Activated CD4-positive, CD25-positive, alpha-beta regulatory T cell treated with anti-CD3 and anti-CD28 coated beads, Interleukin-2, amount 50 U/mL, for 16 hours (primary cell): ENCODE results near the gene GABRA5.
"Not testable (repeated sequence)": the region's sequence is repeated elsewhere in the genome, so short reads cannot be mapped to it uniquely, and the experiment has no call there.

ENCODE experiments used
- DNase-seq: peaks from one replicate; pipeline ENCODE4 v3.0.0-alpha.2; 2020; ENCODE audit warnings: low read depth, low spot score

GABRA5 gene

DNA sequence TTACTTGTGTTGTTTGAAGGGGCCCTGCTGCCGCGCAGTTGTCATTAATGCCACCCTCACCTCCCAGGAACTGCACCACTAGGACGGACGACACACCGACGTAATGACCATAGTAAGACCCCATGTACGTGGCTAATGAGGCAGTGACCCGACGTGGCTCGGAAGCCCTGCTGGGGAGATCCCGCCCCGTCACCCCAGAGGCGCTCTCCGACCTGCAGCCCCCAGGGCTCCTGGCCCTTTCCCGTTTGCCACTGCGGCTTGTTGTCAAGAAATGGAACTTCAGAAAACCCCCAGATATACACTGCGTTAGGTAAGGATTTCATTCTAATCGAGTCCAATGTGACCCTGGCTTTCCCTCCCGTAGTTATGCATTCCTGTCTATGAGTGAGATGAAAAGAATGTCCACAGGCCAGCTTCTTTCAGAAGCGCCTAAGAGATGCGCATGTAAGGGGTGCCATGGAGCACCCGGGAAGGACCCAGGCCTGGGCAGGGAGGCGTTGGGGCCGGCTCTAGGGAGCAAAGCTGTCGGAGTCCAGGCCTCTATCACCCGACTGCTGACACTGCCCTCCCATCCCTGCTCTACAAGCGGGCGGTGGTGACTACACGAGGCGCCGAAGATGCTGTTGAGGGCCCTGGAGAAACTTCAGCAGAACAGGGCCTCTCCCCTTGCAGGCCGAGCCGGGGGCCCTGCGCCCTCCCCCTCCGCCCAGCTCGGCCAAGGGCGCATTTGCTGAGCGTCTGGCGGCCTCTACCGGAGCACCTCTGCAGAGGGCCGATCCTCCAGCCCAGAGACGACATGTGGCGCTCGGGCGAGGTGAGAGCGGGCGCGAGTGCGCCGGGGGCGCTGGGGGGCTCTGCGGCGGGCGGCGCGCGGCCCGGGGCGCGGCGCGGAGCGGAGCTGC lies at the start of gene GABRA5:
Gene GABRA5, plus strand, starts transcription at position 765 of the 902 bp plus-strand sequence. CDS start 2,187 bp downstream, outside the sequence.
- DNase-seq = no peak

DNA sequence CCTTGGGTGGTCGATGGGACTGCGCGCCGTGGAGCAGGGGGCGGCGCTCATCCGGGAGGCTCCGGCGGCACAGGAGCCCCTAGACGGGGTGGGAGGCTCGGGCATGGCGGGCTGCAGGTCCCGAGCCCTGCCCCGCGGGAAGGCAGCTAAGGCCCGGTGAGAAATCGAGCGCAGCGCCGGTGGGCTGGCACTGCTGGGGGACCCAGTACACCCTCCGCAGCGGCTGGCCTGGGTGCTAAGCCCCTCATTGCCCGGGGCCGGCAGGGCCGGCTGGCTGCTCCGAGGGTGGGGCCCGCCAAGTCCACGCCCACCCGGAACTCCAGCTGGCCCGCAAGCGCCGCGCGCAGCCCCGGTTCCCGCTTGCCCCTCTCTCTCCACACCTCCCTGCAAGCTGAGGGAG lies 35.7 kb upstream of the GABRA5 start:
- not testable (repeated sequence) for DNase-seq

GRCh38 chr15:26831951-26832350 lies 34.9 kb upstream of the GABRA5 start:
- DNase-seq = no peak

- no peak for DNase-seq
Observed at GRCh38 chr15:26838742-26839460, 28.0 kb upstream of the GABRA5 start.

- no peak for DNase-seq
Observed at GRCh38 chr15:26841514-26841913, 25.3 kb upstream of the GABRA5 start.

DNA sequence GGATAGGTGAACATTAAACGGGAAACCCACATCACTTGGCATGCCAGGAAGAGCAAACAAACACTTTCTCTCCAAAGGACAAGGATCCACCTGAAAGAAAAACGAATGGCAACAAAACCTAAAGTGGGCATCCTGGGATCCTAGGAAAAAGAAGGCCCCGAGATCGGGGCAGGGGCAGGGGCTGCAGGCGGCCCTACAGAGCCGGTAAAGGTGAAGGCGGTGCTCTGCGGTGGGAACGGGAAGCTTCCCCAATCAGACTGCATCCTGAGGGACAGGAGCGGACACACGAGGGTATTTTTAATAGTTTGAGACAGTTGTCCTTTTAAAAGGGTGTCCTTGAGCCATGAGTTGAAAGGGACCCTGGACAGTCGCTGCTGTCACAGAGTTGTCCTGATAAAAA lies 24.9 kb upstream of the GABRA5 start:
- DNase-seq = no peak

- DNase-seq = no peak
Observed at GRCh38 chr15:26842391-26842790, 24.5 kb upstream of the GABRA5 start.

GRCh38 chr15:26844901-26845300 lies 22.0 kb upstream of the GABRA5 start:
- no peak for DNase-seq

- DNase-seq = no peak
Observed at GRCh38 chr15:26848498-26848897, 18.4 kb upstream of the GABRA5 start.

GRCh38 chr15:26850161-26850560 lies 16.7 kb upstream of the GABRA5 start:
- no peak for DNase-seq

DNA sequence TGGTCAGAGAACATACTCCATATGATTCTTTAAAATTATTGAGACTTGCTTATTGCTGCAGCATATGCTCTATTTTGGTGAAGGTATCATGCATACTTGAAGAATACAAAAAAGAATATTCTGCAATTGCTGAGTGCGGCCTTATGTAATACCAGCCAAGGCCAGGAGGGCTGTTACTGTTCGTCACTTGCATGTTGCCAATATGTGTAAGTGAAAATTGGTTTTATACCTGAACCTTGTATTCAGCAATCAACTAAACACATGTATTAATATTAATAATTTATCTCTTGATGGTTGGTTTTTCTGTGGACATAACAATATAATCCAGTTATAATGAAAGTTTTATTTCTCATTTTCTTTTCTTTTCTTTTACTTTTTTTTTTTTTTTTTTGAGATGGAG lies 13.9 kb upstream of the GABRA5 start:
- DNase-seq = no peak

DNA sequence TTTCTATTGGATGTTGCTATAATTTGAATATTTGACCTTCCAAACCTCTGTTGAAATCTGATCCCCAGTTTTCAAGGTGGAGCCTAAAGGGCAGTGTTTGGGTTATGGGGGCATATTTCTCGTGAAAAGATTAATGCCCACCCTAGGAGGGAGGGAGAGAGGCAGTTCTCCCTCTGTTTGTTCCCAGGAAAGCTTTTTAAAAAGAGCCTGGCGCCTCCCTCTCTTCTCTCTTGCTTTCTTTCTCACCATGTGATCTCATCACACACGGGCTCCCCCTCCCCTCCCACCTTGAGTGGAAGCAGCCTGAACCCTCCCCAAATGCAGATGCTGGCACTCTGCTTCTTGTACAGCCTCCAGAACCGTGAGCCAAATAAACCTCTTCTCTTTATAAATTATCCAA lies 12.4 kb upstream of the GABRA5 start:
- no peak for DNase-seq

DNA sequence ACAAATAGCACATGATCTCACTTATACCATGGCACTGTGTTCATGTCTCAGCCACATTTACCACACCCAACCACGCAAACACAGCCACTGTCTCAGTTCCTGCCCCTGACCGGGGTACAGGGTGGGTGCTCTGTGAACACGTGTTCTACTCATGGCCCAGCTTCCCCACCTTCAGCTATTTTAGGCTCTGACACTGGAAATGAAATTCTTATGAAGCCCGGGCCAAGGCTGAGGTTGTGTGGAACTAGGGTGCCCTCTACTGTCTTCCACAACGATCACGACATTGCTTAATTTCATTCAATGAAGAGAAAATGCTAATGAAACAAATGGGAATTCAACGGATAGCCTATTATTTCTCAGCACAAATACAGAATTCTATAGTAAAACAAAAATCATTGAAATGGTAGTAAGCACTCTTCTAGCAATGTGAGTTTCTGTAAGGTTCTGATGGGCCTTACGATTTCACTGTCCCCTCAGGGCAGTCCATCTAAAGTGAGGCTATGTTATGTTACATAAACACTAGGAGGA lies 2.1 kb upstream of the GABRA5 start:
- no peak for DNase-seq

GRCh38 chr15:26867200-26868007 lies 542 bp downstream of the GABRA5 start:
- no peak for DNase-seq

- no peak for DNase-seq
Observed at GRCh38 chr15:26868029-26868685, 1.3 kb downstream of the GABRA5 start.

- no peak for DNase-seq
Observed at GRCh38 chr15:26869628-26870027, 2.8 kb downstream of the GABRA5 start.

DNA sequence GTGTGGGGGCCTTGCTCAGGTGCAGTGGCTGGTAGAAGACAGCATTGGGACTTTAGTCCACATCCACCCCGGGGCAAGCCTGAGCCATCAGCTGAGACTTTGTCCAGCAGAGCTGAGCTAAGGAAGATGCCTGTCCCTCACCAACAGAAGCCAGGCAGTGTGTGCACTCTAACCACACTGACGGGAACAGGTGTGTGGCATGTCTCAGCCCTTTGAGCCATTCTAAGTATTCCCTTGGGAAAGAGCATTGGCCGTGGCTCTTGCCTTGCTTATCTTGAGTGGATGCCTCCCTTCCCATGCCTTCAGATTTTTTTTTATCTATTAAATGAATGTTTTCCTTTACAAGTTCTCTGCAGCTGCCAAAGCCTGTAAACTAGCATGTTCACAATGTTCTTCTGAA lies 3.5 kb downstream of the GABRA5 start:
- DNase-seq = no peak

- DNase-seq = no peak
Observed at GRCh38 chr15:26872206-26872605, 5.3 kb downstream of the GABRA5 start.

- DNase-seq = no peak
Observed at GRCh38 chr15:26873846-26874245, 7.0 kb downstream of the GABRA5 start.

DNA sequence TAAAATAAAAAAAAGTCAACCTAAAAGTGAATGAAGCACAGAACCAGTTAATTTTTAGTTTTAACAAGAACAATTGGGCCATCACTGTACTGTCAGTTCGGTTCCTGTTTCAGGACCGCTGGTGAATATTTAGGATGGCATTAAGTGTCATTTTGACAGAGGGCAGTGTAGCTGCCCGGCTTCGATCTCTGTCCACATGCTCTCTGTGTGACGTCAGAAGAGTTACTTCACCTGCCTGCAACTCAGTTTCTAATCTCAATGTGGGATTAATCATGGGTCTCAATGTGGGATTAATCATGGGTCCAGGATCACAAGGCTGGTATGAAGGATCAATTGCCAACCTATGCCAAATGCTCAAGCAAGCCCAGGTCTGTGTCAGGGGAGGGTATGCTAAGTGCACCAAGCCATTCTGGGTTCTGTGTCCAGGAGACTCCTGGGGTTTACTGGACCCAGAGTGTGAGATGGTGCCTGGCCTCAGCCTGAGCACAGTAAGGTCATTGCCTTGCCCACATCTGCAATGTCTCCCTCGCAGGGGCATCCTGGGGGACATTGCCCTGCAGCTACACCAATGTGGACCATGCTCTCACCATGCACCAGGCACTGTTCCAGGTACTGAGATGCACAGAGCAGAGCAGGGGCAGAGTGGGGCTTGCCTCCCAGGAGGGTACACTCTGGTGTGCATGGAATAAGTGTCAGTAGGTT lies 8.1 kb downstream of the GABRA5 start:
- DNase-seq = no peak

DNA sequence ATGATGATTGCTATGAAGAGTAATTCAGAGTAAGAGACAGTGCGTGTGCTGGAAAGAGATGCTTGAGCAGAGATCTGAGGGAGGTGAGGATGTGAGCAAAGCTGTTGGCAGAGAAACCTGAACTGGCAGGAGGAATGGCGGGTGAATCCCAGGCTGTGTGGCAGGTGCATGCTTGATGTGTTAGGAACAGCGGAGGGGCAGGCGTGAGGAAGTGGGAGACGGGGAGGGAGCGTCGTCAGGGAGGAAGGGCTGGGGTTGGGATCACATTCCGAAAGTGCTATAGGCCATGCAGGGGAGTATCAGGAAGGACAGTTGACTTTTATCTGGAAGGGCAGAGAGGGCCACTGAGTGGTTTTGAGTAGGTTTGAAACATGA lies 8.6 kb downstream of the GABRA5 start:
- no peak for DNase-seq
